Neural cell (in vitro differentiated cells): Measurements from ENCODE around the gene SKI. TPM values are rescaled to one million over a fixed set of nuclear protein-coding genes. Genes with fewer than 3 reads are reported as not detected.

Experiments used
- H2AFZ ChIP-seq: fragments of 200-600, 300-800 bp; sonication (generic), shearing (Covaris generic); 2 replicates; pipeline ENCODE4 v1.6.0; 2014; ENCODE audit warnings: low read depth, mild to moderate bottlenecking, antibody characterized with exemption, low read length, moderate library complexity
- H3F3A ChIP-seq: fragments of 200-600 bp; shearing (Covaris generic); 2 replicates; pipeline ENCODE4 v1.6.1; 2016; ENCODE audit warnings: mild to moderate bottlenecking, moderate library complexity, mixed read lengths, antibody characterized with exemption, low read length; ENCODE audit not compliant: insufficient read depth, poor library complexity, severe bottlenecking
- H3K27ac ChIP-seq: fragments of 200-600, 300-800 bp; sonication (generic), shearing (Covaris generic); 2 replicates; pipeline ENCODE4 v1.5.1; 2014; ENCODE audit warnings: mild to moderate bottlenecking, low read length, moderate library complexity
- H3K27me3 ChIP-seq: fragments of 300-800, 200-600 bp; sonication (generic), shearing (Covaris generic); 2 replicates; pipeline ENCODE4 v1.6.0; 2014; ENCODE audit warnings: mild to moderate bottlenecking, low read depth, low read length, moderate library complexity; ENCODE audit not compliant: insufficient read depth
- H3K36me3 ChIP-seq: fragments of 300-800, 200-600 bp; sonication (generic), shearing (Covaris generic); 2 replicates; pipeline ENCODE4 v1.5.1; 2014; ENCODE audit warnings: mild to moderate bottlenecking, antibody characterized with exemption, low read length, moderate library complexity; ENCODE audit not compliant: insufficient read depth
- H3K4me2 ChIP-seq: fragments of 300-800, 200-600 bp; sonication (generic), shearing (Covaris generic); 2 replicates; pipeline ENCODE4 v1.6.0; 2014; ENCODE audit warnings: mild to moderate bottlenecking, low read length
- H3K4me3 ChIP-seq: fragments of 300-800, 200-600 bp; sonication (generic), shearing (Covaris generic); 2 replicates; pipeline ENCODE4 v1.5.1; 2014; ENCODE audit warnings: mild to moderate bottlenecking, low read length, moderate library complexity
- H3K79me2 ChIP-seq: fragments of 200-600 bp; shearing (Covaris generic); replicated peaks from 2 replicates; pipeline ENCODE4 v1.6.0; 2014; ENCODE audit warnings: mild to moderate bottlenecking, low read length, moderate library complexity; ENCODE audit not compliant: insufficient read depth
- H3K9ac ChIP-seq: fragments of 300-800, 200-600 bp; sonication (generic), shearing (Covaris generic); 2 replicates; pipeline ENCODE4 v1.6.1; 2016; ENCODE audit warnings: mild to moderate bottlenecking, low read length, mixed read lengths
- H3K9me2 ChIP-seq: fragments of 200-600 bp; shearing (Covaris generic); 2 replicates; pipeline ENCODE4 v1.6.1; 2016; ENCODE audit warnings: mild to moderate bottlenecking, low read length, mixed read lengths; ENCODE audit not compliant: insufficient read depth
- H3K9me3 ChIP-seq: fragments of 200-600, 300-800 bp; sonication (generic), shearing (Covaris generic); 2 replicates; pipeline ENCODE4 v1.6.1; 2016; ENCODE audit warnings: mild to moderate bottlenecking, mixed run types, low read length, moderate library complexity, mixed read lengths
- H4K20me1 ChIP-seq: fragments of 200-600 bp; shearing (Covaris generic); 2 replicates; pipeline ENCODE4 v1.6.1; 2016; ENCODE audit warnings: mild to moderate bottlenecking, mixed run types; ENCODE audit not compliant: insufficient read depth
- EP300 ChIP-seq: fragments of 450-650 bp; conservative IDR thresholded peaks from 2 replicates; pipeline ENCODE4 v1.6.1; 2014; ENCODE audit warnings: antibody characterized with exemption, mild to moderate bottlenecking, moderate library complexity; ENCODE audit not compliant: poor library complexity, severe bottlenecking
- EZH2 ChIP-seq: fragments of 200-600, 300-800 bp; shearing (Covaris generic), sonication (generic); IDR thresholded peaks from 2 replicates; pipeline ENCODE4 v1.6.1; 2014; ENCODE audit warnings: antibody characterized with exemption, low read length, borderline replicate concordance, mild to moderate bottlenecking; ENCODE audit not compliant: insufficient read depth, poor library complexity, severe bottlenecking
- MXI1 ChIP-seq: fragments of 450-650 bp; conservative IDR thresholded peaks from 2 replicates; pipeline ENCODE4 v1.6.1; 2014; ENCODE audit warnings: antibody characterized with exemption, mild to moderate bottlenecking; ENCODE audit not compliant: poor library complexity, severe bottlenecking
- POLR2AphosphoS5 ChIP-seq: IDR thresholded peaks from 2 replicates; pipeline ENCODE4 v1.6.1; 2012
- RAD21 ChIP-seq: fragments of 450-650 bp; conservative IDR thresholded peaks from 2 replicates; pipeline ENCODE4 v1.6.1; 2014; ENCODE audit warnings: antibody characterized with exemption, mild to moderate bottlenecking, moderate library complexity
- SMC3 ChIP-seq: fragments of 450-650 bp; conservative IDR thresholded peaks from 2 replicates; pipeline ENCODE4 v1.6.1; 2014; ENCODE audit warnings: antibody characterized with exemption, mild to moderate bottlenecking, moderate library complexity; ENCODE audit not compliant: poor library complexity
- TAF1 ChIP-seq: IDR thresholded peaks from 2 replicates; pipeline ENCODE4 v1.6.1; 2012; ENCODE audit warnings: low read depth
- polyA plus RNA-seq: library from polyadenylated mRNA; depleted of rRNA; stranded (reverse); fragments of >200 nt; gene quantifications from 2 replicates; pipeline ENCODE4 v1.2.3, GENCODE V29; 2014
- TF ChIP-seq, protein P1 (sequence below): IDR thresholded peaks from 2 replicates; pipeline ENCODE4 v1.6.1; 2012; ENCODE audit warnings: borderline replicate concordance
- TF ChIP-seq, protein P2 (sequence below): fragments of 450-650 bp; IDR thresholded peaks from 2 replicates; pipeline ENCODE4 v1.5.1; 2014; ENCODE audit warnings: antibody characterized with exemption, mild to moderate bottlenecking, moderate library complexity; ENCODE audit not compliant: poor library complexity, severe bottlenecking

Gene SKI
- polyA plus RNA-seq, 1 donor from 2014 or later = 4.1 TPM

DNA sequence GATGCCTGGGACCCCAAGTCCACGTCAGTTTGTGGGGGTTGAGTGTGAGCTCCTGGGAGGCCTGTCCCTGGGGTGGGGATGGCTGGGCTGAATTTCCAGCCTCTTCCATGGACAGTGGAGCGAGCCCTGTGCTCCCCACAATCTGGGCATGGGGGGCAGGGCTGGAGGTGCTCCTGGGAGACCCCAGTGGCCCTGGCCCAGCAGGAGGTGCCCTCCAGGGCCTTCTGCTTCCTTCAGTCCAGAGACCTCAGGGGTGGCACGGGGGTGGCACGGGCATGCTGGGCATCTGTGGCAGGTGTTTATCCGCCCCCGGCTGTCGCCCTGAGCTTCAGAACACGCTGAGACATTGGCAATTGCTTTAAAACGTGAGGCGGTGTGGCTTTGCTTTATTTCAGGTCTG, 122.4 kb downstream of the SKI start:
- no peak overlapping the region for H3K4me2 ChIP-seq
- no peak overlapping the region for H3K27ac ChIP-seq
- H3F3A ChIP-seq = no peaks in the 10 kb centered on the region
- no peaks in the 10 kb centered on the region for H3K27me3 ChIP-seq
- no peak overlapping the region for H3K9ac ChIP-seq
- H3K9me3 ChIP-seq = no peaks in the 10 kb centered on the region
- TF ChIP-seq EZH2 = no peak
- TF ChIP-seq, protein P1, sequence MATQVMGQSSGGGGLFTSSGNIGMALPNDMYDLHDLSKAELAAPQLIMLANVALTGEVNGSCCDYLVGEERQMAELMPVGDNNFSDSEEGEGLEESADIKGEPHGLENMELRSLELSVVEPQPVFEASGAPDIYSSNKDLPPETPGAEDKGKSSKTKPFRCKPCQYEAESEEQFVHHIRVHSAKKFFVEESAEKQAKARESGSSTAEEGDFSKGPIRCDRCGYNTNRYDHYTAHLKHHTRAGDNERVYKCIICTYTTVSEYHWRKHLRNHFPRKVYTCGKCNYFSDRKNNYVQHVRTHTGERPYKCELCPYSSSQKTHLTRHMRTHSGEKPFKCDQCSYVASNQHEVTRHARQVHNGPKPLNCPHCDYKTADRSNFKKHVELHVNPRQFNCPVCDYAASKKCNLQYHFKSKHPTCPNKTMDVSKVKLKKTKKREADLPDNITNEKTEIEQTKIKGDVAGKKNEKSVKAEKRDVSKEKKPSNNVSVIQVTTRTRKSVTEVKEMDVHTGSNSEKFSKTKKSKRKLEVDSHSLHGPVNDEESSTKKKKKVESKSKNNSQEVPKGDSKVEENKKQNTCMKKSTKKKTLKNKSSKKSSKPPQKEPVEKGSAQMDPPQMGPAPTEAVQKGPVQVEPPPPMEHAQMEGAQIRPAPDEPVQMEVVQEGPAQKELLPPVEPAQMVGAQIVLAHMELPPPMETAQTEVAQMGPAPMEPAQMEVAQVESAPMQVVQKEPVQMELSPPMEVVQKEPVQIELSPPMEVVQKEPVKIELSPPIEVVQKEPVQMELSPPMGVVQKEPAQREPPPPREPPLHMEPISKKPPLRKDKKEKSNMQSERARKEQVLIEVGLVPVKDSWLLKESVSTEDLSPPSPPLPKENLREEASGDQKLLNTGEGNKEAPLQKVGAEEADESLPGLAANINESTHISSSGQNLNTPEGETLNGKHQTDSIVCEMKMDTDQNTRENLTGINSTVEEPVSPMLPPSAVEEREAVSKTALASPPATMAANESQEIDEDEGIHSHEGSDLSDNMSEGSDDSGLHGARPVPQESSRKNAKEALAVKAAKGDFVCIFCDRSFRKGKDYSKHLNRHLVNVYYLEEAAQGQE = no peak
- TF ChIP-seq EP300 = no peak
- no peak for TF ChIP-seq RAD21
- no peak for TF ChIP-seq MXI1
- TF ChIP-seq, protein P2, sequence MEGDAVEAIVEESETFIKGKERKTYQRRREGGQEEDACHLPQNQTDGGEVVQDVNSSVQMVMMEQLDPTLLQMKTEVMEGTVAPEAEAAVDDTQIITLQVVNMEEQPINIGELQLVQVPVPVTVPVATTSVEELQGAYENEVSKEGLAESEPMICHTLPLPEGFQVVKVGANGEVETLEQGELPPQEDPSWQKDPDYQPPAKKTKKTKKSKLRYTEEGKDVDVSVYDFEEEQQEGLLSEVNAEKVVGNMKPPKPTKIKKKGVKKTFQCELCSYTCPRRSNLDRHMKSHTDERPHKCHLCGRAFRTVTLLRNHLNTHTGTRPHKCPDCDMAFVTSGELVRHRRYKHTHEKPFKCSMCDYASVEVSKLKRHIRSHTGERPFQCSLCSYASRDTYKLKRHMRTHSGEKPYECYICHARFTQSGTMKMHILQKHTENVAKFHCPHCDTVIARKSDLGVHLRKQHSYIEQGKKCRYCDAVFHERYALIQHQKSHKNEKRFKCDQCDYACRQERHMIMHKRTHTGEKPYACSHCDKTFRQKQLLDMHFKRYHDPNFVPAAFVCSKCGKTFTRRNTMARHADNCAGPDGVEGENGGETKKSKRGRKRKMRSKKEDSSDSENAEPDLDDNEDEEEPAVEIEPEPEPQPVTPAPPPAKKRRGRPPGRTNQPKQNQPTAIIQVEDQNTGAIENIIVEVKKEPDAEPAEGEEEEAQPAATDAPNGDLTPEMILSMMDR = no peak
- no peak for TF ChIP-seq TAF1
- TF ChIP-seq SMC3 = no peak
- TF ChIP-seq POLR2AphosphoS5 = no peak
- H3K4me3 ChIP-seq = no peak overlapping the region
- H3K79me2 ChIP-seq = no peaks in the 10 kb centered on the region
- no peak overlapping the region for H2AFZ ChIP-seq
- no peaks in the 10 kb centered on the region for H3K9me2 ChIP-seq
- no peaks in the 10 kb centered on the region for H4K20me1 ChIP-seq
- H3K36me3 ChIP-seq = no peaks in the 10 kb centered on the region

DNA sequence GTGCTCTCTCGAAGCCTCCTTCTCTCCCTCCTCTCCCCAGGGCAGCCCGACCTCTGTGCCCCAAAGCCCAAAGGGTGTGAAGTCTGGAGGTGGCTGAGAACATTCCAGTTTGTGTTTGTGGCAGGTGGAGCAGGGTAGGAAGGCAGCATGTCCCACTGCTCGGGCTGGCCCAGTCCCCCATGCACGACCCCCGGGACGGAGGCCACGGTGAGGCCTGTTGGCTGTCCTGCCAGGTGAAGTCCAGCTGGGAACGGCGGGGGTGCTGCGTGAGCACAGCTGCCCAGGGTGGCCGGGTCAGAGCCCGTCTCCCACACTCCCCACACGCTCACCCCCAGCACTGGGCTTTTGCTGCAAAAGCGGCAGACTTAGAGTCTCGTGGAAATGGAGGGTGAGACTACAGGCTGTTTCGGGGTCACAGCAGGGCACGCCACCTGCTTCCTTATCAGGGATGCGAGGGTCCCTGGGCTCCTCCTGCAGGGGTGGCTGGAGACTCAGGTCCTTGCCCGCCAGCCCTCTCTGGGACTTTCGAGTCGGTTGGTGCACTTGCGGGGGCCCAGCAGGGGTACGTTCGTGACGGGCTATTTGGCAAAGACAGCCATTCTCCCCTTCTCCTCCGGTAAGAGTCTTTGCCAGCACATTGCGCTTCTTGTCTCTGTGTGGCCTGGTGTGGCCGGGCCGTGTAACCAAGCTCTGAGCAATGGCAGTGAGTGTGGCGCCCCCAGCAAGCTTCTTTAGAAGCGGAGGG, 123.0 kb downstream of the SKI start:
- H3K4me3 ChIP-seq = no peak overlapping the region
- H3F3A ChIP-seq = no peaks in the 10 kb centered on the region
- no peaks in the 10 kb centered on the region for H3K36me3 ChIP-seq
- H4K20me1 ChIP-seq = no peaks in the 10 kb centered on the region
- TF ChIP-seq, protein P2 = no peak
- no peak for TF ChIP-seq TAF1
- no peak for TF ChIP-seq MXI1
- no peaks in the 10 kb centered on the region for H3K79me2 ChIP-seq
- H2AFZ ChIP-seq = no peak overlapping the region
- H3K9me2 ChIP-seq = no peaks in the 10 kb centered on the region
- no peak overlapping the region for H3K9ac ChIP-seq
- no peak overlapping the region for H3K27ac ChIP-seq
- no peaks in the 10 kb centered on the region for H3K27me3 ChIP-seq
- H3K4me2 ChIP-seq = no peak overlapping the region
- H3K9me3 ChIP-seq = no peaks in the 10 kb centered on the region
